ENCODE data around the gene HACD4.

The HACD4 gene

DNA sequence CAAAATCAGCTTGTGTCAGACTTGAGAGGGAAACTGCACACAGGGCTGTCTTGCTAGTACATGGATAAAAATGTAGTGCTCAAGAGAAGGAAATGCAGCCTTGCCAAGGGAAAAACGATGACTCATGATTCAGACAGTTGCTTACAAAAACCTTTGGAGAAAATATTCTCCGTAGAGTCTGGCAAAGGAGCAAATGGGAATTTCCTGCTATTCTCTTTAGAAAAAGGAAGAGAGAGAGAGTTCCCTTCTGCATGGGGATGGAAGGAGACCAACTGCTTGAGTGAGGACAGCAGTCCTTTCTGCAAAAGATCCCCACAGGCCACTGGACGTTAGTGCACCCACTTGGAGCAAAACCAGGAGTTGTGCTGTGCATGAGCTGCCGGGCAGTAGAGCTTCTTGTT lies 38.7 kb upstream of the HACD4 start:
- no peak overlapping the region for H3K4me3 ChIP-seq (ENCODE audit: low read depth, low read length)
- DNase-seq (ENCODE audit: low read depth, low spot score) = peak; percentile 94
- in situ Hi-C loops (cut with HindIII; ENCODE audit: low sequenced_read_pairs) = no loop called here
- TF ChIP-seq, protein P1, sequence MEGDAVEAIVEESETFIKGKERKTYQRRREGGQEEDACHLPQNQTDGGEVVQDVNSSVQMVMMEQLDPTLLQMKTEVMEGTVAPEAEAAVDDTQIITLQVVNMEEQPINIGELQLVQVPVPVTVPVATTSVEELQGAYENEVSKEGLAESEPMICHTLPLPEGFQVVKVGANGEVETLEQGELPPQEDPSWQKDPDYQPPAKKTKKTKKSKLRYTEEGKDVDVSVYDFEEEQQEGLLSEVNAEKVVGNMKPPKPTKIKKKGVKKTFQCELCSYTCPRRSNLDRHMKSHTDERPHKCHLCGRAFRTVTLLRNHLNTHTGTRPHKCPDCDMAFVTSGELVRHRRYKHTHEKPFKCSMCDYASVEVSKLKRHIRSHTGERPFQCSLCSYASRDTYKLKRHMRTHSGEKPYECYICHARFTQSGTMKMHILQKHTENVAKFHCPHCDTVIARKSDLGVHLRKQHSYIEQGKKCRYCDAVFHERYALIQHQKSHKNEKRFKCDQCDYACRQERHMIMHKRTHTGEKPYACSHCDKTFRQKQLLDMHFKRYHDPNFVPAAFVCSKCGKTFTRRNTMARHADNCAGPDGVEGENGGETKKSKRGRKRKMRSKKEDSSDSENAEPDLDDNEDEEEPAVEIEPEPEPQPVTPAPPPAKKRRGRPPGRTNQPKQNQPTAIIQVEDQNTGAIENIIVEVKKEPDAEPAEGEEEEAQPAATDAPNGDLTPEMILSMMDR (IDR thresholded peaks at IDR 0.05; ENCODE audit: low read depth, low read length) = peak; percentile 24

DNA sequence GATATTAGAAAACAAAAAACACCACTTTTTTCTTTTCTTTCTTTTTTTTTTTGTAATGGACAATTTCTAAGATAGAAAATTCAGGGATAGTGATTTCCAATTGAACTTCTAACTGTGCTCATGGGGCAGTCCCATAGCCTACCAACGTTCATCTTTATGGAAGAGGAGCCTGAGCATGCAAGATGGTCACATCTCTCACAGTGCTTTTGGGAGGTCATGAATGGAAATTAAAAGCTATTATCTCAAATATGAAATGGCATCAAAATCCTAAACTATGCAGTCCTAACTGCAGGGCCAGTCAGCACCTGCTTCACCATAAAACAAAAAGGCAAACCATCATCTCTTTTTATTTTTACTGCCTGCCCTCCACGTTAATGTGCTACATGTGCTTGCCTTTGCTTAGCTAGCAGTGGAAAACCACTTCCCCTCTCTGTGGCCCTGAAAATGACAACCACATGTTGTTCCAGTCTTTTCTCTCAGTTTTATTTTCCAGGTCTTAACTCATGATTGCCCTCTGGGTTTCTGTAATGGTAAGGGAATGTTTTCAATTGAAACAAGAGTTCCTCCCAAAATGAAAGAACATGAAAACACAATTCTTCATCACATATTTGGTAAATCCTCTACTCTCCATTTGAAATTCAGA lies 29.6 kb upstream of the HACD4 start:
- no peak overlapping the region for H3K4me3 ChIP-seq (ENCODE audit: low read depth, low read length)
- peak; percentile 73 for DNase-seq (ENCODE audit: low read depth, low spot score)
- in situ Hi-C loops (cut with HindIII; ENCODE audit: low sequenced_read_pairs) = no loop called here
- TF ChIP-seq, protein P1 (IDR thresholded peaks at IDR 0.05; ENCODE audit: low read depth, low read length) = no peak

DNA sequence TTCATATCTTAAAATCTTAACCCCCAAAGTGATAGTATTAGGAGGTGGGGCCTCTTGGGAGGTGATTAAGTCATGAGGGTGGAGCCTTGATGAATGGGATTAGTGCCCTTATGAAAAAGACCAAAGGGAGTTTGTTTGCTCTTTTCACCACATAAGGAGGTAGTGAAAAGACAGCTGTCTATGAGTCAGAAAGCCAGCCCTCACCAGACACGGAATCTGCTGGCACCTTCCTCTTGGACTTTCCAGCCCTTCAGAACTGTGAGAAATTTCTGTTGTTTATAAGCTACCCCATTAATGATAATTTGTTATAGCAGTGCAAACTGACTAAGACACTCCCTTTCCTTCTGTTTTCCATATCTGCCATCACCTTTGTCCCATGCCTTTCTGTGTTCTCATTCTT lies 25.5 kb upstream of the HACD4 start:
- DNase-seq (ENCODE audit: low read depth, low spot score) = peak; percentile 55
- TF ChIP-seq, protein P1 (IDR thresholded peaks at IDR 0.05; ENCODE audit: low read depth, low read length) = no peak
- in situ Hi-C loops (cut with HindIII; ENCODE audit: low sequenced_read_pairs) = no loop called here
- H3K4me3 ChIP-seq (ENCODE audit: low read depth, low read length) = no peak overlapping the region

DNA sequence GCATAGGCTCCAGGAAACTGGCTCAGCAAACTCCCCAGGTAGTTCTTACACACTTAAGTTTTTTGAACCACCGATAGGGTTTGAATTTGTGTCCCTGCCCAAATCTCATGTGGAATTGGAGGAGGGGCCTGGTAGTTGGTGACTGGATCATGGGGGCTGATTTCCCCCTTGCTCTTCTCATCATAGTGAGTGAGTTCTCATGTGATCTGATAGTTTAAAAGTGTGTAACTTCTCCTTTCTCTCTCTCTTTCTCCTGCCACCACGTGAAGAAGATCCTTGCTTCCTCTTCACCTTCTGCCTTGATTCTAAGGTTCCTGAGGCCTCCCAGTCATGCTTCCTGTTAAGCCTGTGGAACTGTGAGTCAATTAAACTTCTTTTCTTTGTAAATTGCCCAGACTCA lies 22.4 kb upstream of the HACD4 start:
- in situ Hi-C loops (cut with HindIII; ENCODE audit: low sequenced_read_pairs) = no loop called here
- TF ChIP-seq, protein P1 (IDR thresholded peaks at IDR 0.05; ENCODE audit: low read depth, low read length) = no peak
- H3K4me3 ChIP-seq (ENCODE audit: low read depth, low read length) = no peak overlapping the region
- DNase-seq (ENCODE audit: low read depth, low spot score) = no peak

DNA sequence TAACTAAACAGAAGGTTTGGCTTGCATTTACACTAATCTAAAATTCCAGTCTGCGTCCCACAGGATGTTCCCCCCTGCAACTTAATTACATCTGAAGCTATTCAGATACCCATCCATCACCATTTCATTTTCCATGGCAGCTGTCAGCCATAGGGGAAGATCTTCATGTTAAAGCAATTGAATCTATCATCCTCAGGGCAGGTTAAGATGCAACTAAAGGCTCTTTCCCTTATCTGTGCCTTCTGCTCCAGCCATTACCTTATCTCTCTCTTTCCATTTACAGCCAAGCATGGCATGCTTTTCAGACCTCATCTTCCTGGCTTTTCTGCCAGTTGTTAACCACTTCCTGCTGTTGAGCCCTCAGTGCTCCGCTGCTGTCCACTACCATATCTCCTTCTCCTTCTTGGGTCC lies 15.8 kb upstream of the HACD4 start:
- DNase-seq (ENCODE audit: low read depth, low spot score) = no peak
- in situ Hi-C loops (cut with HindIII; ENCODE audit: low sequenced_read_pairs) = no loop called here
- no peak overlapping the region for H3K4me3 ChIP-seq (ENCODE audit: low read depth, low read length)
- TF ChIP-seq, protein P1 (IDR thresholded peaks at IDR 0.05; ENCODE audit: low read depth, low read length) = no peak

DNA sequence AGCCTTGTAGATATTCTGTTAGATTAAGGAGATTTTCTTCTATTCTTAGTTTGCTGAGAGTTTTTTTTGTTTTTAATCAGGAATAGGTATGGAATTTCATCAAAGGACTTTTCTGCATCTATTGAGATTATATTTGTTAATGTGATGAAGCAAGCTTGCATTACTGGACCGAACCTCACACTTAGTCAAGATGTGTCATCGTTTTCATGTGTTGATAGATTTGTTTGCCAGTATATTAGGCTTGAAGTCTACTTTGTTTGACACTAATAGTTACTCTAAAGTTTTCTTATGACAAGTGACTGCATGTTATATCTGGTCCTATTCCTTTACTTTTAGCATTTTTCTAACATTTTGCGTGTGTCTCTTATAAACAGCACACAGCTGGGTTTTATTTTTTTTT lies 12.4 kb upstream of the HACD4 start:
- in situ Hi-C loops (cut with HindIII; ENCODE audit: low sequenced_read_pairs) = no loop called here
- TF ChIP-seq, protein P1 (IDR thresholded peaks at IDR 0.05; ENCODE audit: low read depth, low read length) = no peak
- DNase-seq (ENCODE audit: low read depth, low spot score) = no peak
- H3K4me3 ChIP-seq (ENCODE audit: low read depth, low read length) = no peak overlapping the region

All from astrocyte of the spinal cord (primary cell).